Left lung (tissue), 10 donors: ENCODE results near the gene TP53AIP1. TPM values are rescaled to one million over a fixed set of nuclear protein-coding genes. Genes with fewer than 3 reads are reported as not detected.

ENCODE experiments used
- ATAC-seq: fragments of 200-7000 bp; cut with Tn5 transposase; one replicate; pipeline ENCODE4 v1.9.1; 2020; ENCODE audit warnings: moderate library complexity
- DNase-seq, 4 donors: peaks; one replicate each; pipeline ENCODE4 v3.0.0-alpha.2; 2013 to 2020
- H3K27ac ChIP-seq, 2 donors: fragments of 200-600 bp; sonication (generic) in 1 of 2; one replicate each; pipeline versions ENCODE4 v1.5.0 to v1.8.0; 2020 to 2021
- H3K27me3 ChIP-seq, 2 donors: fragments of 200-600 bp; sonication (generic) in 1 of 2; one replicate each; pipeline versions ENCODE4 v1.5.0 to v1.8.0; 2020 to 2021
- H3K36me3 ChIP-seq, 2 donors: fragments of 200-600 bp; sonication (generic) in 1 of 2; one replicate each; pipeline versions ENCODE4 v1.5.0 to v1.8.0; 2020 to 2021
- H3K4me1 ChIP-seq, 2 donors: fragments of 200-600 bp; one replicate each; pipeline ENCODE4 v1.8.0; 2021
- H3K4me3 ChIP-seq, 2 donors: fragments of 200-600 bp; sonication (generic) in 1 of 2; one replicate each; pipeline versions ENCODE4 v1.5.0 to v1.8.0; 2020 to 2021; ENCODE audit warnings: mild to moderate bottlenecking in 1 of 2
- H3K9me3 ChIP-seq, 2 donors: fragments of 200-600 bp; sonication (generic) in 1 of 2; one replicate each; pipeline versions ENCODE4 v1.5.0 to v1.8.0; 2020 to 2021
- intact Hi-C, 2 donors: fragments of 100-400 bp; cut with DNase I; formaldehyde crosslinking; loops; one replicate each; pipeline versions ENCODE4 v1.11.2 to v1.14.2; 2022
- polyA plus RNA-seq, 6 donors: library from polyadenylated mRNA; unstranded; fragments of 120-200 nt; gene quantifications; one replicate each; pipeline ENCODE4 v1.2.1, GENCODE V29; 2013; ENCODE audit not compliant: insufficient read length in 6 of 6
- total RNA-seq, 2 donors: library from RNA; stranded (reverse); fragmentation: NEBNext Ultra II Directional; extraction: Animal tissue kit (Norgen Biotek cat#: 25700); gene quantifications; one replicate each; pipeline ENCODE4 v1.2.1, GENCODE V29; 2021
- TF ChIP-seq, protein P1 (sequence below), 2 donors: fragments of 200-600 bp; sonication (generic) in 1 of 2; IDR thresholded peaks; one replicate each; pipeline versions ENCODE4 v1.5.0 to v1.8.0; 2021; ENCODE audit warnings: antibody characterized with exemption in 2 of 2
- donor health status: DM: no; HTN: yes; CAD: no.
- donor health status: DM: no; HTN: no; CAD: no.

TP53AIP1 gene
- total and polyA plus RNA-seq, 8 donors: 0.31 to 1.4 (median 0.59) TPM; not detected in 1

DNA sequence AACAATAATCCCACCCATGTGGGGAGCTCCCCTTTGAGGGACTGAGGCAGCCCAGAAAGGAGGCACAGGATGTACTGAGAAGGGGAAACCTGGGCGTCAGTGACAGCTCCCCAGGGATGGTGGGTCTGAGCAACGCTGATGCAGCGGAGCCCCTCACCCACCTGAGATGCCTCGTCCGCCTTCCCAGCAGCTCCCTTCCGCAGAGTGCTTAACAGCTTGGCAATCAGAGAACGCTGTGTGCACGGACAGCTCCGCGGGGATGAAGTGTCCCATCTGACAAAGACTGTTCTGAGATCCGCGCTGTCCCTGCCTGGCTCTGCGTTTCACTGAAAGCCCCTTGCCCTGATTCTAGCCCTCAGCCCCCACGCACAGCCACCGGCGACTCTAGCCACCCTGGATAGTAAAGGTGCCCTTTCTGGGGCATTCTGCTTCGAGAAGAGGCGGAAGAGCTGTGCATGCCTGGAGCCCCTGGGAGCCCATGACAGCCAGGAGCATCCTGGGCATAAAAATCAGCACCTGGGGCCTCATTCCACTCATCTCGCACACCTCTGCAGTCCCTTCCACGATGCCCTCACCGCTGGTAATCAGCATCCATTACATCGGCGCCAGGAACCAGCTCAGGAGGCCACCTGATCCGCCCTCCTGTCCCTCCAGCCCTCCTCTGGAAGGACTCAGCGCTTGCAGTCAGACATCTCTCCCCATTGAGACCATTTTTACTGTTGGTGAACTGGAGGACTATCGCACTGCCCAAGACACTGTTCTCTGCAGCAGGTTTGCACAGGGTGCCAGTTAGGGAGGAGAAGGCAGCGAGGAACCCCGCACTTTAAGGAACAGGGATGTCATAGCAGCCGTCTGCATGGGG lies 40.8 kb downstream of the TP53AIP1 start:
- DNase-seq (no peak), ATAC-seq (no peak)
- no peak overlapping the region for H3K4me3 ChIP-seq
- H3K9me3 ChIP-seq: no peaks in the 10 kb centered on the region
- H3K4me1 ChIP-seq: peaks cover 6 to 44% of the 10 kb centered on the region in 2 donors
- TF ChIP-seq, protein P1, sequence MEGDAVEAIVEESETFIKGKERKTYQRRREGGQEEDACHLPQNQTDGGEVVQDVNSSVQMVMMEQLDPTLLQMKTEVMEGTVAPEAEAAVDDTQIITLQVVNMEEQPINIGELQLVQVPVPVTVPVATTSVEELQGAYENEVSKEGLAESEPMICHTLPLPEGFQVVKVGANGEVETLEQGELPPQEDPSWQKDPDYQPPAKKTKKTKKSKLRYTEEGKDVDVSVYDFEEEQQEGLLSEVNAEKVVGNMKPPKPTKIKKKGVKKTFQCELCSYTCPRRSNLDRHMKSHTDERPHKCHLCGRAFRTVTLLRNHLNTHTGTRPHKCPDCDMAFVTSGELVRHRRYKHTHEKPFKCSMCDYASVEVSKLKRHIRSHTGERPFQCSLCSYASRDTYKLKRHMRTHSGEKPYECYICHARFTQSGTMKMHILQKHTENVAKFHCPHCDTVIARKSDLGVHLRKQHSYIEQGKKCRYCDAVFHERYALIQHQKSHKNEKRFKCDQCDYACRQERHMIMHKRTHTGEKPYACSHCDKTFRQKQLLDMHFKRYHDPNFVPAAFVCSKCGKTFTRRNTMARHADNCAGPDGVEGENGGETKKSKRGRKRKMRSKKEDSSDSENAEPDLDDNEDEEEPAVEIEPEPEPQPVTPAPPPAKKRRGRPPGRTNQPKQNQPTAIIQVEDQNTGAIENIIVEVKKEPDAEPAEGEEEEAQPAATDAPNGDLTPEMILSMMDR (IDR thresholded peaks at IDR 0.05): no peak
- peaks cover 0 to 27% of the 10 kb centered on the region in 2 donors for H3K27me3 ChIP-seq
- no peaks in the 10 kb centered on the region for H3K36me3 ChIP-seq
- intact Hi-C loops: no loop called here
- no peak overlapping the region for H3K27ac ChIP-seq

DNA sequence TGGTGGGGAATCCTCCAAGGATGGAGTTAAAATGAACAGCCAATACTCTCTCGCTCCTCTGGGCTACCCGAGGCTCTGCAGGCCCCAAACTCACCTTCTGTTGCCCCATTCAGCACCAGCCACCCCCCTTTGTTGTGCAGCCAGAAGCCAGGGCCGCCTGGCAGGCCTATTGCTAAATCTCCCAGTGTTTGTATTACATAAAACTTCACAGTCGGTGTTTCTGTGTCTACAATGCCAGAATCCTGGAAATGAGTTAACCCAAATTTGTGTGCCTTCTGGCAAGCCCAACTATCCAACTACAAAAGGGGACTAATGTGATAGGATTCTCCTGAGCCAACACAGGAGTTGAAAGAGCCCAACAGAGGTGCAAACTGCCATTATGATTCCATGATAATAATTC lies 42.2 kb downstream of the TP53AIP1 start:
- no peak for ATAC-seq
- H3K36me3 ChIP-seq: no peaks in the 10 kb centered on the region

DNA sequence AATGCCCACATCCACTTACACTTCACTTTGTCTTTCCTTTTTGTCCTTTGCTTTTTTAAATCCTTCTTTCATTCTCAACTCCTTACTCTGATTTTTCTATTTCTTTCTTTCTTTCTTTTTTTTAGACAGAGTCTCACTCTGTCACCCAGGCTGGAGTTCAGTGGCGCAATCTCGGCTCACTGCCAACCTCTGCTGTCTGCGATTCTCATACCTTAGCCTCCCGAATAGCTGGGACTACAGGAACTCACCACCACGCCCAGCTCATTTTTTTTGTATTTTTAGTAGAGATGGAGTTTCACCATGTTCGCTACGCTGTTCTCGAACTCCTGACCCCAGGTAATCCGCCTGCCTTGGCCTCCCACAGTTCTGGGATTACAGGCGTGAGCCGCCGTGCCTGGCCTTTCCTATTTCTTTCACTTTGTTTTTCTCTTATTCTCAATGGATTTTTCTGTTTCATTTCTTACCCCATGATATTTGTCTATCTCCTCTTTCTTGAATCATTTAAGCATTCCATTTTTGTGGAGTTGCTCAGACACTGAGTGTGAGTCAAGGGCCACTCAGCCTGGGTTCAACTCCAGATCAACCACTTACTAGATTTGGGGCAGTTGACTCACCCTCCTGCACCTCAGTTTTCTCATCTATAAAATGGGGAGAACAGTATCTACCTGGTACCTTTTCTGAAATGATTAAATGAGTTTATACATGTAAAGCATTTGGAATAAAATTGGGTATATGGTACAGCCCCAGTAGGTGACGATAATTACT lies 43.9 kb downstream of the TP53AIP1 start:
- no peak overlapping the region for H3K4me3 ChIP-seq
- peaks cover 0 to 13% of the 10 kb centered on the region in 2 donors for H3K4me1 ChIP-seq
- TF ChIP-seq, protein P1 (IDR thresholded peaks at IDR 0.05): no peak
- no peak for ATAC-seq
- no peak overlapping the region for H3K27ac ChIP-seq
- H3K36me3 ChIP-seq: no peaks in the 10 kb centered on the region
- intact Hi-C loops: no loop called here
- no peaks in the 10 kb centered on the region for H3K9me3 ChIP-seq
- H3K27me3 ChIP-seq: peaks cover 0 to 7% of the 10 kb centered on the region in 2 donors
- no peak for DNase-seq

More for the DNA sequence above, 42.2 kb downstream of the TP53AIP1 start:
- DNase-seq: no peak
- peaks cover 6 to 30% of the 10 kb centered on the region in 2 donors for H3K4me1 ChIP-seq
- H3K27me3 ChIP-seq: peaks cover 0 to 24% of the 10 kb centered on the region in 2 donors
- TF ChIP-seq, protein P1 (IDR thresholded peaks at IDR 0.05): no peak
- H3K27ac ChIP-seq: no peak overlapping the region
- intact Hi-C loops: no loop called here
- H3K4me3 ChIP-seq: no peak overlapping the region
- no peaks in the 10 kb centered on the region for H3K9me3 ChIP-seq

DNA sequence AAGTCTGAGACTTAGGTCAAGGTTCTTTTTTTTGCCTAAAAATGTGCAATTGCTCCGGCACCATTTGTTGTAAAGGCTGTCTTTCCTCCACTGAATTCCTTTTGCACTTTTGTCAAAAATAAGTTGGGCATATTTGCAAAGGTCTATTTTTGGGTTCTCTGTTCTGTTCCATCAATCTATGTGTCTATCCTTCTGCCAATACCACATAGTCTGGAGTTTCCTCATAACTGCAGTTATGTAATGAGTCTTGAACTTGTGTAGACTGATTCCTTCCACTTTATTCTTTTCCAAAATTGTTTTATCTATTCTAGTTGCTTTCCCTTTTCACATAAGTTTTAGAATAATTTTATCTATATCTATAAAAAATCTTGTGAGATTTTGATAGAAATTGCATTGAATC lies 44.8 kb downstream of the TP53AIP1 start:
- H3K9me3 ChIP-seq: no peaks in the 10 kb centered on the region
- ATAC-seq (no peak), DNase-seq (no peak)
- TF ChIP-seq, protein P1 (IDR thresholded peaks at IDR 0.05): no peak
- no peak overlapping the region for H3K27ac ChIP-seq
- no peaks in the 10 kb centered on the region for H3K27me3 ChIP-seq
- no peak overlapping the region for H3K4me3 ChIP-seq
- H3K4me1 ChIP-seq: peaks cover 0 to 7% of the 10 kb centered on the region in 2 donors
- intact Hi-C loops: no loop called here
- no peaks in the 10 kb centered on the region for H3K36me3 ChIP-seq

DNA sequence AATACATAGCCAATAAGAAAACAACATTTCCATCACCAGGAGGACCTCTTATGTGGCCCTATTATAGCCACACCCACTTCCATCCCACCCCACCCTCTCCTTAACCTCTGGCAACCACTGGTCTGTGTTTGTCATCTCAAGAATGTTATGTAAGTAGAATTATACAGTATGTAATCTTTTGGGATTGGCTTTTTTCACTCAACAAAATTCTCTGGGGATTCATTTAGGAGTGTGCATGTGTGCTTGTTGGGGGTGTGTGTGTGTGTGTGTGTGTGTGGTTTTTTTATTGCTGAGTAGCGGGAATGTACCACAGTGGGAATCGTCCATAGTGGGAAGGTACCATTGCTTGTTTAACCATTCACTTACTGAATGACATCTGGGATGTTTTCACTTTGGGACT lies 46.3 kb downstream of the TP53AIP1 start:
- TF ChIP-seq, protein P1 (IDR thresholded peaks at IDR 0.05): no peak
- Histone ChIP-seq H3K4me1 (peaks cover 0 to 14% of the 10 kb centered on the region in 2 donors), H3K4me3 (no peak overlapping the region), H3K9me3 (no peaks in the 10 kb centered on the region), H3K27me3 (peaks cover 0 to 11% of the 10 kb centered on the region in 2 donors), H3K27ac (no peak overlapping the region), H3K36me3 (no peaks in the 10 kb centered on the region)
- ATAC-seq: peak; percentile 12
- no peak for DNase-seq
- intact Hi-C loops: no loop called here
